GM12891 (cell line): Measurements from ENCODE around the gene RAC2.

Experiments
- POLR2A ChIP-seq: IDR thresholded peaks from 2 replicates; pipeline ENCODE4 v1.6.1; 2011; ENCODE audit warnings: low read depth, low read length, control low read depth
- TAF1 ChIP-seq: IDR thresholded peaks from 2 replicates; pipeline ENCODE4 v1.6.1; 2011; ENCODE audit warnings: low read depth, low read length, control low read depth

DNA sequence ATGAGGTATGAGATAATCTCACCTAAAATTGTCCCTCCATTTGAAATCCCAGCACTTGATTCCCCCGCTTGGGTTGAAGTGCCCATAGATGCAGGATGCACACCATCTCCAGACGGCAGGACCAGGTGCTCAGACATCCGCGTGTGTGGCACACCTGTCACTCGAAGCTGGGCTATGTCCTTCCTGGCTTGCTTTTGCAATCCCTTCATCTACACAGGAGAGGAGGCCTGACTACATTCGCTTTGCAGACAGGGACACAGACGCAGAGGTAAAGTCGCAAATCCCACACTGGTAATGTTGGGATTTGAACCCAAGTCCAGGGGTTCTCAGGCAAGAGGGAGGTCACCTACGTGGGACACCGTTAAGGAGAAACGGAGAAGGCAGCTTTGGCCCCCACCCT lies 31.1 kb upstream of the RAC2 start:
- no peak for TF ChIP-seq POLR2A
- no peak for TF ChIP-seq TAF1
